Bladder microvascular endothelial cell (primary cell): ENCODE data around the gene ZC3H6. TPM values are rescaled to one million over a fixed set of nuclear protein-coding genes. Genes with fewer than 3 reads are reported as not detected.

Experiments
- total RNA-seq: library from RNA; depleted of rRNA; stranded (reverse); fragments of >200 nt; gene quantifications from 2 replicates; pipeline ENCODE4 v1.2.3, GENCODE V29; 2014

Gene ZC3H6
- total RNA-seq = 1.8 and 2.2 TPM in 2 replicates

GRCh38 chr2:112275311-112275886 lies at the start of gene ZC3H6:
TSS of gene ZC3H6 (plus strand) at chr2:112275597. CDS start at chr2:112275995, 398 bp downstream.

GRCh38 chr2:112254466-112255240 lies 20.7 kb upstream of the ZC3H6 start, which contains the start of gene ZC3H8:
TSS of gene ZC3H8 (minus strand) at chr2:112255042. CDS start at chr2:112254981, 61 bp downstream.

Other genes starting within 250 kb of the ZC3H6 start
- gene TMEM87B, start 220.3 kb upstream of the ZC3H6 start, total RNA-seq = 15.2 and 75.4 TPM in 2 replicates
- 1.3 and 4.4 TPM in 2 replicates for gene FBLN7, start 137.2 kb upstream of the ZC3H6 start, total RNA-seq
- 2.3 and 10.9 TPM in 2 replicates for gene ZC3H8, start 20.6 kb upstream of the ZC3H6 start, total RNA-seq
- gene RGPD8, start 158.0 kb downstream of the ZC3H6 start, total RNA-seq = 5.2 and 17.9 TPM in 2 replicates
- 14.9 and 22.3 TPM in 2 replicates for gene TTL, start 206.6 kb downstream of the ZC3H6 start, total RNA-seq